Measurements from ENCODE around the gene TRIO.

Gene TRIO

DNA sequence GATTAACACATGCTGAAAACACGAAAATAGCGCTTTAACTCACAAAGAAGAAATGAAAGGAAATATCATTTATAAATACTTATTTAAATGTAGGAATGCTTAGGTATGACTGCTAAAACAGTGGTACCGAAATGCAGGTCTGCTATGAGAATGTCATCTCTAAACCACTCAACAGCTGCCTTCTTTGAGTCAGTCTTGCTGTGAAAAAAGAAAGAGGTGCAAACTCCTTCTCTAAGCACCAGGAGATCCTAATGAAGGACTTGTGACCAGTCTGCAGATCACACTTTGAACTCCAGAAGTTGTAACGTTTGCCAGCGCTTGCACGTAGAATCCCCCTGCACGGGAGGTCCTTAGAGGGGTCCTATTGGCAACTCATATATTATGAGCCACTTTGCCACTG lies 86.6 kb downstream of the TRIO start:
- no peak for DNase-seq

DNA sequence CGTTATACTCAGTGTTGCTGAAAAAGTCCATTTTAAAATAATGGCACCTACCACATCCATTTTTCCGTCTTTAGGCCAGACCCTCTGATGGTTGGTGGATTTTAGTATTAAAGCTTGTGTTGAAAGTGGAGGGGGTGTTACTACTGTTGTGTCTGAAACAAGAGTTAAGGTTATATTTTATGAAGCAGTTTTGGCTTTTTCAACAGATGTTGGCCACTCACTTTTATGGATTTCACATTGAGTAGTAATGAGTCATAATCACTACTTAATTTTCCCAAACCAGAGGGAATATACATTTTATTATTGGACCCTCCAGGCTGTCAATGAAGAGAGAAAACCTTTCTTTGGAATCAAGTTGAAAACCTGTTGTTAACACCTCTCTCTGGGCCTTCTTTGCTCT lies 88.0 kb downstream of the TRIO start:
- DNase-seq = no peak

DNA sequence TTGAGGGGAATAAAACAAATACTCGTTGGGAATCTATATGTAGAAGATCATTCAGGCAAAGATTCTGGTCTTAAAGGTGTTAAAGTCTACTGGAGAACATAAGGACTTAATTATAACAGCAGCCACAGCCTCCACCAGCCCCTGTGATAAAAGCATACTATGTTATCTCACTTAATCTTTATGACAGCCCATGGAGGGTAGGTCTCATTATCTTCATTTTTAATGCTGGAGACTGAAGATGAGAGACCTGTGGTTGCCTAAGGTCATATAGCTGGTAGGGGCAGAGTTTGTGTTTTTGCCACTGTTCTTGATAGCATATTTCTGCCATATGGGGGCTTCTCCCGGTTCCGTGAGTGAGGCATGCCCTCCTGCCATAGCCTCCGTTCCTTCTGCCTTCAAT lies 88.7 kb downstream of the TRIO start:
- DNase-seq = no peak

DNA sequence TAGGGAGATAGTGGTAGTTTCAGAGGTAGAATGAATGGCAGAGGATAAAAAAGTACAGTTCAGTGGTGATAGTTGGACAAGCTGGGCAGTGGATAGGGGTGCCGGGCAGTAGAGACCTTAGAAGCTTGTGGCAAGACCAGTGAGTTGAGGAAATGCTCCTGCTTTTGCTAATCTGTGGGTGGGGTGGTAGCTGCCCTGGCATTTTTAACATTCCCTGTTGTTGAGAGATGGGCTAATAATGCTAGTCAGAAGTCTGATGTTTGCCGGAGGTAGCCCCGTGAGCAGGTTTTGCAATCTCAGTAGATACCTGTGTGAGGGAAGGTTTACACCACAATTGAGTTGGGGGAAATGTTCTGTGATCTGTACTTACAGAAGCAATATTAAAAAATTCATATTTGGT lies 91.1 kb downstream of the TRIO start:
- no peak for DNase-seq

DNA sequence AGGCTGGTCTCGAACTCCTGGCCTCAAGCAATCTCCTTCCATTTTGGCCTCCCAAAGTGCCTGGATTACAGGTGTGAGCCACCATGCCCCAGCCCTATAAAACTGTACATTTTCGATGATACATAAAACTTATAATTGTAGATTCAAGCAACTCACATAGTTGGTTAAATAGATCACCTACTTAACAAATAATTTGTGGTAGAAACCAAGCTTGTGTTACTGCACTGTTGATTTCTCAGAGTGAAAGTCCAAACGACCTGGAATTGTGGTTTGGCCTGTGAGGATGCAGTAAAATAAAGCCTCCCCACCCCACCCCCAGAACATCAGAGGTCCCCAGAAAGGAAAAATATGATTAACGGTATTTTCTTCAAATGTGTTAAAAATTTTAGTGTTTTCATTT lies 92.7 kb downstream of the TRIO start:
- no peak for DNase-seq

DNA sequence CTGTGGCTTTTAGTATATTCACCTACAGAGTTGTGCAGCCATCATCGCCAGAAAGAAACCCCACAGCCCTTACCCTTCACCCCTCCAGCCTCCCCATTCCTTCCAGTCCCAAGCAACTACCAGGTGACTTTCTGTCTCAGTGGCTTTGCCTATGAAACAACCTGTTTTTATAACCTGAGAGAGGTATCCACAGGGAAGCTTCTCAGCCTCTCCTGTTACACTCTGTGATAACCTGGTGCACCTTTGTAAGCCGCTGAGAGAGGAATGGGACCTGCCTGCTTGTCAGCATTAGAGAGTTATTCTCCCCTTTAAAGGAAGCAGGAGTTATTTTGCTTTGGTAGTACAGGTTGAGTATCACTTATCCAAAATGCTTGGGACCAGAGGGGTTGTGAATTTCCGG lies 93.6 kb downstream of the TRIO start:
- DNase-seq = no peak

DNA sequence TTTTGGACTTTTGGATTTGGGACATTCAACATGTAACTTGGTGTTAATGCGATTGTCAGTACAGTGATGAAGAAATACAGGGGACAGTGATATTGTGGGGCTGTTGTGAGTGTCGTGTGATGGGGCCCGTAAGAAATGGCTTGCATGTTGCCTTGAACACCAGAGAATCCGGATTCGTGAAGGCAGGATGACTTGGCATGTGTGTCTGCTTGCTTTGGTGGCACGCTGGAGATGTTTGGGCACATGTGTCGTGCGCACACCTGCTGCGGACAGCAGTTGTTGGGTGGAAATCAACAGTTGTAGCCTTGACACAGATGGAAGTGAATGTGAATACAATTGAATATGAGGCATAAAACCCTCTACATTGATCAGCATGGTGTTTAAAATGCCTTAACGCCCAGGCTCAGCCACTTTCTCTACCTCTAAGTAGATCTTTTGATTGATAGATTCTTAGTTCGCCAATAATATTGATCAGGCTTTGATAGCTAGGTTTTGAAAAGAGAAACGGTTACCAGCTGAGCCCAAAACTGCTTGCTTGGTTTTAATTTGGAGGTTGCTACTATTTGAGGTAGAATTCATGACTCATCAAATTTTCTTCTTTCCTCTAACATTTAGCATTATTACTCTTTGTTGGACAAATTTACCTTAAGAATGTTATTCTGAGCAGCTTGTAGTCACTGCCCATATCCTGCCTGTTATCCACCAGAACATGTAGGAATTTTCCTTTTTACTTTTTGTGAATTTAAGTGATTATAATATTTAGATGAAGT lies 94.4 kb downstream of the TRIO start:
- no peak for DNase-seq

DNA sequence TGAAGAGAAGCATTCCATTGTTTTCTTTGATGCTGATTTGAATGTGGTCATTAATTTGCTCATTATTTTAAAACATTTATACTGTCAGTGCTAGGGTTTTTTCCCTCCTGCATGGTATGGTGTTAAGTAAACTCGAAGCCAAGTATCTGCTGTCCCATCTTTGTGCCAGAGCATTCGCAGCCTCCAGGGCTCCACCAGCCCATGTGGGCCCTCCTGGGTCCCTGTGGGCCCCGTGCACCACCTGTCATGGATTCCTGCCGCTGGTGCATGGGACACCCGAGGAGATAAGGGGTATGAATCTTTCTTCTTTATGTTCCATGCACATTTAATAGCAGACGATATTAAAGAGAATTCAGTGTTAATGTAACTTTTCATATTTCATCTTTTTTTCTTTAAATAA lies 95.1 kb downstream of the TRIO start:
- DNase-seq = no peak

DNA sequence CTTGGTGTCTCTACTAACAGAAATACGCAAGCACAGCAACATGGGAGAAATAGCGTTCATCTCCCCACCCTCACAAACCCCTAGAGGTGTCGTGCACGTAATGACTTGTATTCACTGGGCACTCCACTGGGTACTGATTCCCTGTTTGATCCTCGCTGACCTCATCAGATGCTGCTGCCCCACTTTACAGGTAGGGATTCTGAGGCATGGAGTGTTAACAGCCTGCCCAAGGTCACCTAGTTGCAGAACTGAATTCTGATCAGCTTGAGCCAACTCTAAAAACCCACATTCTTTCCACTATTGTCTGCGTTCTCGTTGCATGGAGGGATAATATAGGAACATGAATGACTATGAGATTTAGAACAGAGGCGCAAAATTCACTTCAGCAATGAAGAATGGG lies 96.3 kb downstream of the TRIO start:
- no peak for DNase-seq

DNA sequence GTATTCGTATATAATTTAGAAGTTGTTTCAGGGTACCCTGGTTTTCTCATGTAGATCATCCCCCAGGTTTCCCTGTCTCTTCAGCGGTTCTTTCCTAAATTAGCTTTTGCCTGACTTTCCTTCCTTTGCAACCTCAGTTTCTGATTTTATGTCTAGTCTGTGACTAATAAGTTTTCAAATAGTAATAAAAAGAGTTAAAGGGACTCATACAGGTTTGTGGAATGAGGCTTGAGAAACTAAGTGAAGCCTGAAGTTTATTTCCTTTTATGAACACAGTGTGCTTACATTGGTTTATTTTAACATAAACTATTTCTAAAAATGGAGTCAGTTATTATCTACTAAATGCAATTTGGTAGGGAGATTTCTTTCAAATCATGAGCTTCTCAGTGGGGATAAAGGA lies 96.8 kb downstream of the TRIO start:
- DNase-seq = no peak

DNA sequence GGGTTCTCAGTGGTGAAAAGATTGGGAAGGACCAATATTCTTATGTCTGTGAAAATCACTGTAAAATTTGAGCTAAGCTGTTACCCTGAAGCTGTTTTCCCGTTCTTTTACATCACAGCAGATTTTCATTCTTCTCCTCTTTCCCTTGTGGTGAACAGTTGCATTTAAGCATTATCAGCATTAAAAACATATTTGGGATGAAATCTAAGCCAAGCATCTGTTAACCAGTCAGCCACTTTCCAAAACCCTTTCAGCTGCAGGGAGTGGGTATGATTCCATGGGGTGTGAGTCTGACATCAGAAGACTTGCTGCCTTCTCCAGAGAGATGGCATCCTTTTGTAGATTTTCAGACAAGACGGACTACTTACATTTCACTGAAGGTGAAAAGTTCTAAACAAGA lies 97.2 kb downstream of the TRIO start:
- no peak for DNase-seq

DNA sequence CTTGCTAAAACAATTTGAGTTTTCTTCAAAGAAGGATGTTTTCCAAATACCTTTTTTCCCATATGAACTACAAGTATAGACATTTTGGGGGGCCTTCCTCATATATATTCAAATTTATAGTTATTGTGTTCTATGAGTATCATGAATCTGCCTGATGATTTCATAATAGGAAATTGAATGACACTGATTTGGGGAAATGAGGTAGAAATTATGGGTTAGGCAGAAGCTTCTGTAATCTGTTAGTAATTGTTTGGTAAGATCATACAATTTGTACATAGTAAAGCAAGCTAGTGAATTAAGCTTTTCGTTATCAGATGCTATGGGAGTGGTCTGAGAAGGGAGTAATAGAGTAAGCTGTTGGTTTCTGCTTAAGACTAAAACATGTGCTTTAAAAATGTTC lies 98.0 kb downstream of the TRIO start:
- no peak for DNase-seq

DNA sequence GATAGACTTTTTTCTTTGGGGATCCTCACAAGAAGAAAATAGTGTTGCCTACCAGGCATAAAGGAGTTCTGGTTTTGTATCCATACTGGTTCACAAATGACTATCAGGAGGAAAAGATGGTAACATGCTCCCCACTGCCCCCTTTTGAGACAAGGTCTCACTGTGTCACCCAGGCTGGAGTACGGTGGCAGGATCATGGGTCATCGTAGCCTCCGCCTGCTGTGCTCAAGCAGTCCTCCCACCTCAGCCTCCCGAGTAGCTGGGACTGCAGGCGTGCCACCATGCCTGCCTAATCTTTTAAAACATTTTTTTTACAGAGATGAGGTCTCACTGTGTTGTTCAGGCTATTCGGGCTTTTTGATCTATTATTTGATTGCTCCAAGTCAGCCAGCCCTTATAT lies 99.3 kb downstream of the TRIO start:
- DNase-seq = no peak

DNA sequence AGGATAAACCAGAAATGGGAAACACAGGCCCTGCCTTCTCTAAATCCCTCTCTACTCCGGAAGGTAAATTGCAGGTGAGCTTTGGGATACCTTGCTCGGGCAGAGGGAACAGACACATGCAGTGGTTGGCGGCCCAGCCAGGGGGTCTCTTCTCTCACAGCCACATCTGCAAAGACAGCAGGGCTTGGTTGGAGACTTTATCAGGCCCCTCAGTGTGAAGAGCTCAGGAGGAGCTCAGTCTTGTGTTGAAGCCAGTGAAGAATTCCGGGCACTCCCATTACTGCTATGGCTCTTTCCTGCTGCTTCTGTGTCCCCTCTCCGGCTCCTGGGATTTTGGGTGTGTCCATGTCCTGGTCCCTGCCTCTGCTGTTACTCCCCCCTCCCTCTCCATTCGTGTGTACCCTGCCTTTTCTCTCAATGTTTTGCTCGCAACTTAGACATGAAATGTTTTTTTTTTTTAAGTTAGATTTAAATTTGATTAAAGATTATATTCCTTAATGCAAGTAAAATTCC lies 99.8 kb downstream of the TRIO start:
- DNase-seq = no peak

DNA sequence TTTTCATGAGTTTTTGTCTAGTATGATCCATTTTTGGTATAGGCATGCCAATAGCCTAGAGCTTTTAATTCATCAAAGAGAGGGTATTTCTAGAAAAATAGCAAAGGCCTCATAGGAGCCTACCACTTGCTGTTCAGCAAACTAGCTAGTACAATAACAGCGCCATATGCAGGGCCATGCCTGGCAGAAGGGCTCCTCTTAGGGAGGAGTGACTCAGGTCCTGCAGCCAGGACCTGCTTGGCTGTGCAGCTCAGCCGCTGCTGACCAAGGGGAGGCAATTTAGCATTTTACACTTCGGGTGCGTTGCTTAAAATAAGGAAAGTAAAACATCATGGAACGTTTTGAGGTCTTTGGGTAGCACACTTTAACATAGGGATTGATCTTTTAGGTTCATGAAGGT lies 100.6 kb downstream of the TRIO start:
- no peak for DNase-seq

DNA sequence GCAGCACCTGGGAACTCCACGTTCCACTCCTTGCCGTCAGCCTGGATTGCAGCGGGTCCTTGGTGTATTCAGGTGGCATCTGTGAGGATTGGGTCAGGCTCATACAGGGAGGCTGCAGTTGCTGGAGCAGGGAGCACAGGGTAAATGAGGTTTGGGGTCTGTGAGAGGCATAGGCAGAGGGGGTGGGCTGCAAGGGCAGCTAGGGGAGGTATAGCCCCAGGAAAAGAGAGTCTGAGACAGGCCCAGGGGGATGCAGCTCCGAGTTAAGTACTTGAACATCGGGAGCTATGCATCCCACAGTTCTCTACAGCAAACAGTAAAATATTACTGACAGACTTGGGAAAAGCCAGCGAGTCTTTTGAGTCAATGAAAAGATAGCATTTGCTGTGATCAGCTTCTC lies 101.6 kb downstream of the TRIO start:
- no peak for DNase-seq

DNA sequence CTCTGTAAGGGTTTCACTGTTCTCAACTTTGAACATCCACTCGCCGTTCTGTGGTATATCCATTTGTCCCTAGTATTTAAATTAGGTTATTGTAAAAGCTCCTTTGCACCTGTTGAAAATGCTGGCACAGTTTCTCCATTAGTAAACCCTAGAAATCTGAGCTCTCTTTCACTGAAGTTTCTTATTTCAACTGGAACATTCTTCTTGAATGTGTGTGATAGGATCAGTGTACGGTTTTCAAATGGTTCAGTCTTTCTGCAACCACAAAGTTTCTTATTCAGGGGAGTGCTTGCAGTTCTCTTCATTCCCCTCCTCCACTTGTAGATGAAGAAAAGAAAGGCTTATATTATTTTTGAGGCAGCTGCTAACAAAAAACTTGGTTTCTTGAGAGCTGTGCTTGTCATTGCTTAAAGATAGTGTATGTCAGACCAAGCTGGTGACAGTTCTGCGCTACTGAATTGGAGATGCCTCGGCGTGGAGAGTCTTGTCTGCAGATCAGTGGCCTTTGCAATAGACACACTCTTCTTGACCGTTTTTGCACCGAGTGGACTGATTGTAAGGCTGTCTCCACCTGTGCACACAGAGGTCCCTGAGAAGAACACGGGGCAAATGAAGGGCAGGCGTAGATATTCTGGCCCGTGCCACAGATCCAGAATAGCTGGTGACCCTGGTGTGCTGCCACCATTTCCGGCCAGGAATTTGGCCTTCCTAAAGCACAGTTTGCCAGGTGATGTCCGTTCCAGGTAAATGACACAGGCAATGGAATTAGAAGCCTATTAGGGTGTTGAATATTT lies 102.2 kb downstream of the TRIO start:
- DNase-seq = no peak

DNA sequence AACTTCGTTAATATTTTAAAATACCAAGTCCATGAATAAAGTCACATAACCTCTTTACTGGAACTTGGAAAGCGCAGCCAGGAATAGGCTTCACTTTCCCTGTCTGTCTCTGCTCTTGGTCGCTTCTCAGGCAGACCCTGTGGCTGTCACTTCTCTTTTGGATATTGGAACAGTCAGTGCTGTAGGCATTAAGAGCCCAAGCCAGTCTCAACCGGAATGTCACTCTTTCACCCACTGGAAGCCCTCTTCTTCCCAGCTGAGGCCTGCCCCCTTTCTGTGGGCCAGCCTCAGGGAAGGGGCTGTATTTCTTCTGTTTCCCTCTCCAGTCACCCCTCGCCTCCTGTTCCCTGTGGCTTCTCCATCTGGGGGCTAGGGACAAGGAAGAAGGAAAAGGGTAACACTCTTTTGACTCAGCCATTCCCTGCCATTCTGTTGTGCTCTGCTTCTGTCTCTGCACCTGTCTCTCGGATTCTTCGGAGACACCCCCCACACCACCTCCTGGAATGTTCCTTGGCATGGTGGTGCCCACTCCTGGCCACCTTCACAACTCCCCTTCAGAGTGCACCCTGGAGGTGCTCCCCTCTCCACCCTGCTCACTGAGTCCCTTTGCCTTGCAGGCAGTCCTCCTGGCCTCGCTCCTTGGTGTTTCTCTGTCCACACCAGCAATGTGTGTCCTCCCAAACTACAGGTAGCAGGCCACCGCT lies 103.4 kb downstream of the TRIO start:
- DNase-seq = no peak

DNA sequence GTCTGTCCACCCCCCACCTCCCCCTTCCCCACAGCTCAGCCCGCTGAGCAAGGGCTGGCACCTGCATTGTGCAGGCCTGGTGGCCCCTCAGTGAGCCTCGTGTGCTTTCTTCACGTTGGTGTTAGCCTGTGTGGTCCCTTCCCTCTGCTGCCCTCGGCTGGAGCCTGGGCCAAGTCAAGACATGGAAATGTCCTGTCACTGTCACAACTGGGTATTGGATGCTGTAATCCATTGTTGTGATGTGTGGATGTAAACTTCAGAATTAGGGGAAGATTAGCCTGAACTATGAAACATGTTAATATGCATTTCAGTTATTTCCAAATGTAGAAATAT lies 103.9 kb downstream of the TRIO start:
- DNase-seq = no peak

DNA sequence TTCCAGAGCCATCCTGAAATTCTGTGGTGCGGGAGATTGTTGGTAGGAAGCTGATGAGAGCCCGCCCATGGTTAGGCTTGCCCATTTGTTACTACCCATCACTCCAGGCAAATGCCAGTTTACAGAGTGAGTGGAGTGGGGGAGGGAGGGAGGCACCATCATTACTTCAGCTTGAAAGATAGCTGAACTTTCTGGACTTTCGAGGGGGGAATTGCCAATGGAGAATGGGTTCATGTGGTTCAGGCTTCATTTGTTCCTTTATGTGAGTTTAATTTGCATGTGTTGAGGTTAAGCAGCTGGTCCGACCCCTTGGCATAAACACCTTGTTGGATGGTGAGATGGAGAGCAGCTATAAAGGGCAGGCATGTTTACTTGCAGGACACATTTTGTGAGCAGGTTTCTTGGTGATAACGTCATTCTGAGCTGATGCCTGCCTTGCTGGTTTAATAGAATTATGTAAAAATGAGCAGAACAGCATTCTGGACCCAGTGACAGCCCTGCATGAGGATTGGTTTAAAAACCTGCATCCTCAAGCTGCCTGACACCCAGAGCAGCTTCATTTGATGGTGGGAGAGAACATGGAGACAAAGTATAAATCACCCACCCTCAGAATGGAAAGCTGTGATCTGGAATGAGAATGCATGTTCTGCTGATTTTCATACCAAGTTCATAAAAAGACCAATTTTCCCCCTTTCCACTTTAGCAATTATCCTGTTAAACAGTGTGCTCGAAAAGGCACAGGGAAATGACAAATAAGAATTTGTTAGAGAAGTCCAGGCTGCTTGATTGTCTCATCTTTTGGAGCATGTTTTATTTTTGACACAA lies 106.3 kb downstream of the TRIO start:
- no peak for DNase-seq

DNA sequence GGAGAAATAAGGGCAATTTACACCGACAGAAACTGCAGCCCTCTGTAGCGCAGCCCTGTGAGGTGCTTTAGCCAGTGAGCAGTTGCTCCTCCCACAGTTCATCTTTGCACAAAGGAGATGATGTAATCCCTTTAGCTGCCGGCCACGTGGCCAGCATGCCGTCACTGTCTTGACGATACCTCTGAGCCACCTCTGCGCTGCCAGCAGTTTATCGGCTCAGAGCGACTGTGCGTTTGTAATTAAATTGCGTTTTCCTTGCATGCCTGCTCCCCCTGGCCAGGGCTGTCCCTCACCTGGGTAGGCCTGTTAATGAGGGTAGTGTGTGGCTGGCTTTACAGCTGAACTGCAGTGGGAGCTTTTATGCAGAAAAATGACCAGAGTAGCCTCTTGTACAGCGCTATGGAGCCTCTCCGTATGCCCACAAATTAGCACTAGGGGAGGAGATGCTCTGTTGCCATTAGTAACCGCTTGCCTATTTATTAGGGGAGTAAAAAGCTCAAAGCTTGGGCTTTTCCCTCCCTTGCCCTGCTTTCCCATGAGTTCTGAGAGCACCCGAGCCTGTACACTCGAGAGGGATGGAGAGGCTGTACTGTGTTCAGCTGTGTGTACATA lies 107.0 kb downstream of the TRIO start:
- no peak for DNase-seq
